ENCODE data around the gene ST3GAL4.
A peak's percentile ranks its signal among the peaks of the same experiment; 100 is the strongest.

The ST3GAL4 gene

GRCh38 chr11:126336671-126337101, 18.8 kb upstream of the ST3GAL4 start:
- TF ChIP-seq CTCF (conservative IDR thresholded peaks at IDR 0.05; ENCODE audit: low read depth, low read length): no peak
- H3K4me3 ChIP-seq (ENCODE audit: low read depth, low read length): no peak overlapping the region
- peak; percentile 39 for DNase-seq (ENCODE audit: low read depth)

- no peak for DNase-seq (ENCODE audit: low read depth)
- H3K4me3 ChIP-seq (ENCODE audit: low read depth, low read length): no peak overlapping the region
- no peak for TF ChIP-seq CTCF (conservative IDR thresholded peaks at IDR 0.05; ENCODE audit: low read depth, low read length)
These were observed 18.4 kb upstream of the ST3GAL4 start for GRCh38 chr11:126337126-126337473.

- H3K4me3 ChIP-seq (ENCODE audit: low read depth, low read length): no peak overlapping the region
- TF ChIP-seq CTCF (conservative IDR thresholded peaks at IDR 0.05; ENCODE audit: low read depth, low read length): no peak
- DNase-seq (ENCODE audit: low read depth): no peak
These were observed 17.8 kb upstream of the ST3GAL4 start for GRCh38 chr11:126337474-126338241.

GRCh38 chr11:126338346-126339055, 17.0 kb upstream of the ST3GAL4 start:
- H3K4me3 ChIP-seq (ENCODE audit: low read depth, low read length): no peak overlapping the region
- TF ChIP-seq CTCF (conservative IDR thresholded peaks at IDR 0.05; ENCODE audit: low read depth, low read length): no peak
- DNase-seq (ENCODE audit: low read depth): no peak

GRCh38 chr11:126339073-126339862, 16.2 kb upstream of the ST3GAL4 start:
- no peak for DNase-seq (ENCODE audit: low read depth)
- TF ChIP-seq CTCF (conservative IDR thresholded peaks at IDR 0.05; ENCODE audit: low read depth, low read length): no peak
- no peak overlapping the region for H3K4me3 ChIP-seq (ENCODE audit: low read depth, low read length)

GRCh38 chr11:126339863-126340434, 15.5 kb upstream of the ST3GAL4 start:
- no peak overlapping the region for H3K4me3 ChIP-seq (ENCODE audit: low read depth, low read length)
- DNase-seq (ENCODE audit: low read depth): peak; percentile 51
- no peak for TF ChIP-seq CTCF (conservative IDR thresholded peaks at IDR 0.05; ENCODE audit: low read depth, low read length)
